Measurements from ENCODE around the gene MYO18A.
A peak's percentile ranks its signal among the peaks of the same experiment; 100 is the strongest.
"Not testable (repeated sequence)": the region's sequence is repeated elsewhere in the genome, so short reads cannot be mapped to it uniquely, and the experiment has no call there.

MYO18A gene, protein sequence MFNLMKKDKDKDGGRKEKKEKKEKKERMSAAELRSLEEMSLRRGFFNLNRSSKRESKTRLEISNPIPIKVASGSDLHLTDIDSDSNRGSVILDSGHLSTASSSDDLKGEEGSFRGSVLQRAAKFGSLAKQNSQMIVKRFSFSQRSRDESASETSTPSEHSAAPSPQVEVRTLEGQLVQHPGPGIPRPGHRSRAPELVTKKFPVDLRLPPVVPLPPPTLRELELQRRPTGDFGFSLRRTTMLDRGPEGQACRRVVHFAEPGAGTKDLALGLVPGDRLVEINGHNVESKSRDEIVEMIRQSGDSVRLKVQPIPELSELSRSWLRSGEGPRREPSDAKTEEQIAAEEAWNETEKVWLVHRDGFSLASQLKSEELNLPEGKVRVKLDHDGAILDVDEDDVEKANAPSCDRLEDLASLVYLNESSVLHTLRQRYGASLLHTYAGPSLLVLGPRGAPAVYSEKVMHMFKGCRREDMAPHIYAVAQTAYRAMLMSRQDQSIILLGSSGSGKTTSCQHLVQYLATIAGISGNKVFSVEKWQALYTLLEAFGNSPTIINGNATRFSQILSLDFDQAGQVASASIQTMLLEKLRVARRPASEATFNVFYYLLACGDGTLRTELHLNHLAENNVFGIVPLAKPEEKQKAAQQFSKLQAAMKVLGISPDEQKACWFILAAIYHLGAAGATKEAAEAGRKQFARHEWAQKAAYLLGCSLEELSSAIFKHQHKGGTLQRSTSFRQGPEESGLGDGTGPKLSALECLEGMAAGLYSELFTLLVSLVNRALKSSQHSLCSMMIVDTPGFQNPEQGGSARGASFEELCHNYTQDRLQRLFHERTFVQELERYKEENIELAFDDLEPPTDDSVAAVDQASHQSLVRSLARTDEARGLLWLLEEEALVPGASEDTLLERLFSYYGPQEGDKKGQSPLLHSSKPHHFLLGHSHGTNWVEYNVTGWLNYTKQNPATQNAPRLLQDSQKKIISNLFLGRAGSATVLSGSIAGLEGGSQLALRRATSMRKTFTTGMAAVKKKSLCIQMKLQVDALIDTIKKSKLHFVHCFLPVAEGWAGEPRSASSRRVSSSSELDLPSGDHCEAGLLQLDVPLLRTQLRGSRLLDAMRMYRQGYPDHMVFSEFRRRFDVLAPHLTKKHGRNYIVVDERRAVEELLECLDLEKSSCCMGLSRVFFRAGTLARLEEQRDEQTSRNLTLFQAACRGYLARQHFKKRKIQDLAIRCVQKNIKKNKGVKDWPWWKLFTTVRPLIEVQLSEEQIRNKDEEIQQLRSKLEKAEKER (N-terminal part only)

DNA sequence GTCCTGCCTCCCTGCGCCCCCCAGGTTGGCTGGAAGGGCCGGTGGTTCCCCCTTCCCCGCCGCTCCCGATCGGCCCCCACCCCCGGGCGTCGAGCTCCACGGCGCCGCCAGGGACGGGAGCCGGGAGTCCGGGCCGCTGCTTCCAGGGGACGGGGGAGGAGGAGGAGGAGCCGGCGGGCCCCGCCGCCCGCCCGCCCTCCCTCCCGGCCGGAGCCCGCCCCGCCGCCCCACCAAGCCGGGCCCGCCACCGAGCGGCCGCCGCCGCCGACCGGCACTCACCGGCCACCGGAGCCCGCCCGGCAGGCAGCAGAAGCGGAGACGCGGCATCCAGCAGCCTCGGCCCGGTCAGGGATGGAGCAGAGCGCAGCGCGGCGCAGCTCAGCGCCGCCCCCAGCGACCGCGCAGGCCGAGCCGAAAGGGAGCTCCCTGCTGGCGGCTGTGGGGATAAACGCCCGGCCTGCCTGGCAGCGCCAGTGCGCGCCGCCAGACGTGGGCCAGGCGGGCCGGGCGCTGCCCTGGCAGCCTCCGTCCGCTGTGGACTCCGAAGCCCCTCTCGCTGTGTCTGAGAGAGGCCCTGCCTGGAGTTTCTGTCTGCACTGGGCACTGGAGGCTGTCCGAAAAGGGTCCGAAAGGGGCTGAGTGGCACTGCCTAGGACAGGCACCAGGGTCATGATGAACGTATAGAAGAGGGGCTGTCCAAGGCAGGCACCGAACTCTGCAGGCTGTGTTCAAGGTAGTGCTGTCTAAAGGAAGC, at the start of gene MYO18A:
Gene MYO18A (minus strand): TSS at position 365 of the 754 bp plus-strand sequence. CDS start 13,458 bp downstream, outside the sequence.
- Mint-ChIP-seq H3K36me3 (peaks cover 5% of the 10 kb centered on the region), H3K9me3 (ENCODE audit: low read depth) (no peaks in the 10 kb centered on the region), H3K27ac (no peak within 1 kb of the TSS), H3K4me1 (ENCODE audit: low read depth) (peaks cover 20% of the 10 kb centered on the region), H3K4me3 (peak within 1 kb of the TSS; percentile 61), H3K27me3 (no peaks in the 10 kb centered on the region)

DNA sequence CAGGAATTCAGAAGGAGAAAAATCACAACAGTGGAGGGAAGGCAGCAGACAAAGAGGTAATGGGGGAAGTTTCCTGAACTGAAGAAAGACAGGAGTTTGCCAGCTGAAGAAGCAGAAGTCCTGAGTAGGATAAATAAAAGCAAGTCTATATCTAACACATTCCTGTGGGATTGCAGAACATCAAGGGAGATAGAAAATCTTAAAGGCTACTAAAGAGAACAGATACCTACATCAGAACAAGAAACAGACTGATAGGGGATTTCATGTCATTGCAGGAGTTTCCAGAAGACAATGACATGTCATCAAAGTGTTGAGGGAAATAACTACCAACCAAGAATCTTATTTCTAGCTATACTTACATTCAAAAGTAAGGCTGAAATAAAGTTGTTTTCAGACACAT, 45.2 kb upstream of the MYO18A start:
- Mint-ChIP-seq H3K36me3 (no peaks in the 10 kb centered on the region), H3K27ac (no peak overlapping the region), H3K27me3 (no peaks in the 10 kb centered on the region), H3K4me1 (ENCODE audit: low read depth) (no peaks in the 10 kb centered on the region), H3K9me3 (ENCODE audit: low read depth) (no peaks in the 10 kb centered on the region), H3K4me3 (no peak overlapping the region)

DNA sequence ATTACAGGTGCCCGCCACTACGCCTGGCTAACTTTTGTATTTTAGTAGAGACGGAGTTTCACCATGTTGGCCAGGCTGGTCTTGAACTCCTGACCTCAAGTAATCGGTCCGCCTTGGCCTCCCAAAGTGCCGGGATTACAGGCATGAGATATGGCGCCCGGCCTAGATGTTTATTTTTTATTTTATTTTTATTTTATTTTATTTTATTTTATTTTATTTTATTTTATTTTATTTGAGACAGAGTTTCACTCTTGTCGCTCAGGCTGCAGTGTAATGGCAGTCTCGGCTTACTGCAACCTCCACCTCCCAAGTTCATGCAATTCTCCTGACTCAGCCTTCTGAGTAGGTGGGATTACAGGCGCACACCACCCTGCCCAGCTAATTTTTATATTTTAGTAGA, 41.1 kb upstream of the MYO18A start:
- not testable (repeated sequence) for H3K36me3 Mint-ChIP-seq; H3K27ac Mint-ChIP-seq; H3K27me3 Mint-ChIP-seq; H3K9me3 Mint-ChIP-seq (ENCODE audit: low read depth); H3K4me1 Mint-ChIP-seq (ENCODE audit: low read depth); H3K4me3 Mint-ChIP-seq

DNA sequence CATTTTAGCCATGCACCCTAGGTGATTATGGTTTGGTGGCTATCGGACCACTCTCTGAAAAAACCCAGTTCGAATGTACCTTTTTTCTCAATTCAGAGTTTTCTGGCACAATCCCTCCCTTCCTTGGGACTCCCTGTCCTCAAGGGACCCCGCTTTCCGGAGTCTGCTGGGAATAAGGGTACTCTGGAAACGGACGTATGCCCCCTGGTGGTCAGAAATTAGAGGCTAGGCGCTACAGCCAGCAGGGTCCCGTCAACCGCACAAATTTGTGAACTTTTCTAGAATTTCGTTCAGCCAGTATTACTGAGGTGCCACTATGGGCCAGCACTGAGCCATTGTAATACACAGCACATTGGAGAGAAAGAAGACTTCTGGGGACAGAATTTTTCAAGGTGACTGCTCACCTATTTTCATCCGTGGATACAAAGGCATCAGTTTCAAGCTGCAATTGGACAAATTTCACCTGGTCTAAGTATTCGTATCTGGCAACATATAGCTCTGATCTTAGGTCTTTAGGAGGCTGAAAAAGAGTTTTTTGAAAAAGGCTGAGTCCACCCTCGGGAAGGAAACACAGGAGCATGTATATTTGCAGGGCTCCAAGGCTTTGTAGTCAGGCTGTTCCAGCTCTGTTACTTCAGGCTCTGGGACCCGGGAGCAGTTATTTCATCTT, 39.3 kb upstream of the MYO18A start:
- Mint-ChIP-seq H3K36me3 (no peaks in the 10 kb centered on the region), H3K27ac (no peak overlapping the region), H3K4me3 (no peak overlapping the region), H3K9me3 (ENCODE audit: low read depth) (no peaks in the 10 kb centered on the region), H3K4me1 (ENCODE audit: low read depth) (peaks cover 4% of the 10 kb centered on the region), H3K27me3 (no peaks in the 10 kb centered on the region)

DNA sequence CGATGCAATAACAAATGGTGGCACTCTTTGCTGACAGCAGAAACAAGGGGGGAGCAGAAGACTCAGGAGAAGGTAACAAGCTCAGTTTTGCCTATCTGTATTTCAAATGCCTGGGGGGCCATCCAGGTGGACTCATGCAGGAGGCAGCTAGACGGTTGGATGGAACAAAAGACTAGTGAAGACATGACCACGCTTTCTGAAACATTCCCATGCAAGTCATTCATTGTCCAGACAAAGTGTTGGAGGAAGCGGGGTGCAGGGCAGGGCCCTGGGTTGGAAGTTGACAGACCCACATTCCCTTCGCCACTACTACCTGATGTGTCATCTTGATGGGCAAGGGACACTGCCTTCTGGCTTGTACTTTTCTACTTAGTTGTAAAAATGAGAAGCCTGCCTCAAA, 36.7 kb upstream of the MYO18A start:
- H3K9me3 Mint-ChIP-seq (ENCODE audit: low read depth) = no peaks in the 10 kb centered on the region
- H3K27ac Mint-ChIP-seq = no peak overlapping the region
- peaks cover 4% of the 10 kb centered on the region for H3K4me1 Mint-ChIP-seq (ENCODE audit: low read depth)
- no peaks in the 10 kb centered on the region for H3K27me3 Mint-ChIP-seq
- no peak overlapping the region for H3K4me3 Mint-ChIP-seq
- no peaks in the 10 kb centered on the region for H3K36me3 Mint-ChIP-seq

DNA sequence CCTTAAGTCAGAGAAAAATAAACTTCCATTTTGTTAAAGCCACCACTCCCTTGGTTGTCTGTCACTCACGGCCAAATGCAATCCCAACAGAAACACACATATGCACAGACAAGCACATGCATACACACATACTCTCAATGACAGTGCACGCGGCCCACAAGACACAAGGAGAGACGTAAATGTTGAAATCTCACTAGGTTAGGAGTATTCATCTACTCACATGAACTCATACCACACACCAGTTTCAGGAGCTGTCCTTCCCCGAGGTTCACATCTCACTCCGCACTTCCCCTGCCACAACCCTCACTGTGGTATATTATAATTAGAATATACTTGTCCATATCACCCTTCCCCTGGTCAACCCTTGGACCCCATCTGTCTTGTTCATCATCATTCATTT, 36.0 kb upstream of the MYO18A start:
- no peak overlapping the region for H3K27ac Mint-ChIP-seq
- H3K4me3 Mint-ChIP-seq = no peak overlapping the region
- no peaks in the 10 kb centered on the region for H3K27me3 Mint-ChIP-seq
- H3K36me3 Mint-ChIP-seq = no peaks in the 10 kb centered on the region
- no peaks in the 10 kb centered on the region for H3K9me3 Mint-ChIP-seq (ENCODE audit: low read depth)
- H3K4me1 Mint-ChIP-seq (ENCODE audit: low read depth) = peaks cover 4% of the 10 kb centered on the region

DNA sequence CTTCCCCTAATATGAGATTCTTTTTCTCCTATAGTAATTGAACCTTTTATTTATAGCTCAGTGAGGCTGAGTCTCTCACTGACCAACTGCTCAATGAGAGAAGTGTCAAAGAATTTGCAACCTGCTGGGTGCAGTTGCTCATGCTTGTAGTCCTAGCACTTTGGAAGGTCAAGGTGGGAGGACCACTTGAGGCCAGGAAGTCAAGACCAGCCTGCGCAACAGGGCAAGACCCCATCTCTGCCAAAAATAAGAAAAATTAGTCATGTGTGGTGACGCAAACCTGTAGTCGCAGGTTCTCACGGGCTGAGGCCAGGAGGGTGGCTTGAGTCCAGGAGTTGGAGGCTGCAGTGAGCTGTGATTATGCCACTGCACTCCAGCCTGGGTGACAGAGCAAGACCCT, 35.5 kb upstream of the MYO18A start:
- peaks cover 4% of the 10 kb centered on the region for H3K4me1 Mint-ChIP-seq (ENCODE audit: low read depth)

DNA sequence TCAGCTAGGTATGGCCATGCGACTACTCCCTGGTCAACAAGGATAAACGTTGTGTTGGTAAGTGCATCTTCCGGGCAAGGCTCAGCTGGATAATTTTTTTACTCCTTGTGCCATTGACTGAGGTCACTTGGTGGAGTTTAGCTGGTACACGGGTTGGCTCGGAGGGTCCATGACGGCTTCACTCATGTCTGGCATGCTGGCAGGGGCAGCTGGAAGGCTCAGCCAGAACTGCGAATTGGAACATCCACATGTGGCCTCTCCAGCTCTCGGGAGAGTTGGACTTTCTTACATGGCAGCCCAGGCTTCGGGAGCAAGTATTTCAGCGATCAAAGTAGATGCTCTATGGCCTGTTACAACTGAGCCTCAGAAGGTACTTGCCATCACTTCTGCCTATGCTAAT, 35.0 kb upstream of the MYO18A start:
- Mint-ChIP-seq H3K27ac (no peak overlapping the region), H3K36me3 (no peaks in the 10 kb centered on the region), H3K4me1 (ENCODE audit: low read depth) (peaks cover 4% of the 10 kb centered on the region), H3K4me3 (no peak overlapping the region), H3K9me3 (ENCODE audit: low read depth) (no peaks in the 10 kb centered on the region), H3K27me3 (no peaks in the 10 kb centered on the region)

More for the DNA sequence above, 35.5 kb upstream of the MYO18A start:
- no peak overlapping the region for H3K27ac Mint-ChIP-seq
- H3K9me3 Mint-ChIP-seq (ENCODE audit: low read depth) = no peaks in the 10 kb centered on the region
- H3K4me3 Mint-ChIP-seq = no peak overlapping the region
- no peaks in the 10 kb centered on the region for H3K36me3 Mint-ChIP-seq
- no peaks in the 10 kb centered on the region for H3K27me3 Mint-ChIP-seq

DNA sequence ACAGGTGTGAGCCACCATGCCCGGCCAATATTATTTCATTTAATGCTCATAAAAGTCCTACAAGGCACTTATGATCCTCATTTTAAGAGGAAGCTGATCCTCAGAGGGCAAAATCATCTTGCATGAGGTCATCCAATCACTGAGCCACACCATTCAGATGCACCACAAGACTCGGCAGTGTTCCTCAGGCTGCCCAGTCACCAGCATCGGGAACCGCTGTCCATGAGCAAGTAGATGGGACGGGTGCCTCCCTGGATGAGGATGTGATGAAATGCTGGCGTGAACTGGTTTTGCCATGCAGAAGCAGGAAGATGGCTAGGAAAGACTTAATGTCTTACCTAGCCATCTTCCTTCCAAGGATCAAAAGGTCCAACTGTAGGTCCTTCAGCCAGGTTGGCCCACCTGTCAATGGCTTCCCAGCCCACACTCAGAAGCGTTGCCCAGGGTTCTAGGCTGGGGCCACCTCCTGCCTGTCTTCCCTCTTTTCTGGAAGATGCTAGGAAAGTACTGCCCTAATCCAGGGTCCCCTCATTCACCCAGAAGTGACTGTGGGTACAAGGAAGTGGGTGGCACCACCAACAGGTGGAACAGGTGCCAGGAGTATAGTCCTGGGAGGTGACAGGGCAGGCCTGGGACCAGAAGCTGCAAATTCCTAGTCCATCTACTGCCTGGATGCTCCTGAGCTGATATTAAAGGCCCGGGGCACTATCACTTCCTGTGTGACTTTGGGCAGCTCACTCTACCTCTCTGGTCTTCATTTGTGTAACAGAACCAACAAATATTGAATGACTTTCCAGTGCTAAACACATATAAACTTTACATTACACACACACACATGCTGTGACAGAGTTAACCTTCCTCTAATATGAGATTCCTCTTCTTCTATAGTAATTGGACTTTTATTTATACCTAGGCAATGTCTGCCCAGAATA, 34.3 kb upstream of the MYO18A start:
- Mint-ChIP-seq H3K4me1 (ENCODE audit: low read depth) (peaks cover 1% of the 10 kb centered on the region), H3K36me3 (no peaks in the 10 kb centered on the region), H3K27me3 (no peaks in the 10 kb centered on the region), H3K4me3 (no peak overlapping the region), H3K27ac (no peak overlapping the region), H3K9me3 (ENCODE audit: low read depth) (no peaks in the 10 kb centered on the region)

DNA sequence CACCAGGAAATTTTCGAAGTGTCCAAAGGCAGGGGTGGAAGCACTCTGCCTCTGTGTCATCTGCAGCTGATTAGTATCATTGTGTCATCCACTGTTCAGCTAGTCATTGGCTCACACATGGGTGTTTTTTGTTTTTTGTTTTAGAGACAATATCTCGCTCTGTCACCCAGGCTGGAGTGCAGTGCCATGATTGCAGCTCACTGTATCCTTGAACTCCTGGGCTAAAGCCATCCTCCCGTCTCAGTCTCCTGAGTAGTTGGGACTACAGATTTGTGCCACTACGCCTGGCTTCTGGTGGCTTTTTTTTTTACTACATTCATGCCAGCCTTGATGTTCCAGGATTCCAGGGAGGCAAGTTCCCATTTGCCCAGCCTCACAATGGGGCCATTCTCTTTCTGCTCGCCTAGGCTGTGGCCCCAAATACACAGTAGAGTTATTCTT, 32.5 kb upstream of the MYO18A start:
- no peak overlapping the region for H3K27ac Mint-ChIP-seq
- H3K4me3 Mint-ChIP-seq = no peak overlapping the region
- H3K9me3 Mint-ChIP-seq (ENCODE audit: low read depth) = no peaks in the 10 kb centered on the region
- no peaks in the 10 kb centered on the region for H3K4me1 Mint-ChIP-seq (ENCODE audit: low read depth)
- H3K27me3 Mint-ChIP-seq = no peaks in the 10 kb centered on the region
- H3K36me3 Mint-ChIP-seq = no peaks in the 10 kb centered on the region

DNA sequence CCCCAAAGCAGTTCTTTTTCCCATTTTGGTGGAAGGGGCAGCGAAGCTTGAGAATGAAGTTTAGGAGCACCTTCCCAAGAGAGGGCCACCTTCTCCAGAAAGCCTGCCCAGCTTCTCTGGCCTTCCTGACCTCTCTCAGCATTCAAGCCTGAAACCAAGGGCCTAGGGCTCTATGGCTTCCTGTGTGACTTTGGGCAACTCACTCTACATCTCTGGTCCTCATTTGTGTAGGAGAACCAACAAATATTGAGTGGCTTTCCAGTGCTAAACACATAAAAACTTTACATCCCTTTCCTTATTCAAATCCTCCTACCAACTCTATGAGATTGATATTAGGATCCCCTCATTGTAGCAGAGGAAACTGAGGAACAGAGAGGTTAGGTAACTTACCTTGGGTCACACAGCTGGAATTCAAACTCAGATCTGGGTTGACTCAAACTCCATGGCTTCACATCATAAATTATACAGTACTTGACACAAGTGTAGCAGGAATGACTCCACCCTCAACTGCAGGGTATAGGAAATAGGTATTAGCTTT, 32.0 kb upstream of the MYO18A start:
- H3K9me3 Mint-ChIP-seq (ENCODE audit: low read depth) = no peaks in the 10 kb centered on the region
- H3K27me3 Mint-ChIP-seq = no peaks in the 10 kb centered on the region
- H3K27ac Mint-ChIP-seq = no peak overlapping the region
- no peak overlapping the region for H3K4me3 Mint-ChIP-seq
- no peaks in the 10 kb centered on the region for H3K36me3 Mint-ChIP-seq
- no peaks in the 10 kb centered on the region for H3K4me1 Mint-ChIP-seq (ENCODE audit: low read depth)

DNA sequence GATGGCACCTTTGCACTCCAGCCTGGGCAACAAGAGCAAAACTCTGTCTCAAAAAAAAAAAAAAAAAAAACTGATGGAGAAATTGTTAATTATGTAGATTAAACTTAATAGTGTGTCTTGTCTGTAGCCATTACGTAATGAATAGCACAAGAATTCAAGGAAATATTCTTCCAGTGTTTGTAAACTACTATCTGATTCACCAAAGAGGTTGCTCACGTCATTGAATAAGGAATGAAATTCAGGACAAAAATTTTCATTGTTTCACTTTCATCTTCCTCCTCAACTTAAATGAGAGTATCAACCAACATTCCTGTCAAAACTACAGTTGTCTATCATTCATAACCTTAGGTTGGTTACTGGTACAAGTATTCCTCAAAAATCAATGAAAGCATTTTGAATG, 30.7 kb upstream of the MYO18A start:
- H3K36me3 Mint-ChIP-seq = no peaks in the 10 kb centered on the region
- H3K4me1 Mint-ChIP-seq (ENCODE audit: low read depth) = no peaks in the 10 kb centered on the region
- H3K27me3 Mint-ChIP-seq = no peaks in the 10 kb centered on the region
- H3K27ac Mint-ChIP-seq = no peak overlapping the region
- no peaks in the 10 kb centered on the region for H3K9me3 Mint-ChIP-seq (ENCODE audit: low read depth)
- no peak overlapping the region for H3K4me3 Mint-ChIP-seq

DNA sequence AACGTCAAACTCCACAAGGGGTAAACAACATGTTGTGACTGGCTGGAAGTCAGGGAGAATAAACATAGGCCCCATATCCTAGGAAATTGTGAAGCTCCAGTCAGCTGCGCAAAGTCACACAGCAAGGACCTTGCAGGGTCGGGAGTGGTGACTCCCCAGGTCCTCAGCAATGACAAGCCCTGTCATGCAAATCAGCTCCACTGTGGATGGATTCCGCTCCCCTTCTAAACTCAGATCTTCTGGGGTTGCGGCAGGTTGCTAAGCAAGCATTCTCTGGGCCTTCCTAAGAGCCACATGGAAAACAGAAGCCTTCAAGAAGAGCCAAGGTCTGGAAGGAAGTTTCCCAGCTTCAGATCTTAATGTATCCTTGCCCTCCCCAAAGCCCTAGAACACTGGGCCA, 28.9 kb upstream of the MYO18A start:
- no peaks in the 10 kb centered on the region for H3K36me3 Mint-ChIP-seq
- H3K9me3 Mint-ChIP-seq (ENCODE audit: low read depth) = no peaks in the 10 kb centered on the region
- no peaks in the 10 kb centered on the region for H3K27me3 Mint-ChIP-seq
- H3K27ac Mint-ChIP-seq = no peak overlapping the region
- no peak overlapping the region for H3K4me3 Mint-ChIP-seq
- H3K4me1 Mint-ChIP-seq (ENCODE audit: low read depth) = no peaks in the 10 kb centered on the region
